ENCODE data around the gene GLRX. TPM values are rescaled to one million over a fixed set of nuclear protein-coding genes. Genes with fewer than 3 reads are reported as not detected.
"Not testable (repeated sequence)": the region's sequence is repeated elsewhere in the genome, so short reads cannot be mapped to it uniquely, and the experiment has no call there.

GLRX gene
- total and polyA plus RNA-seq, 4 experiments from 2014 or later: 73.9 to 207 (median 140) TPM

GRCh38 chr5:95852567-95852966, 30.0 kb upstream of the GLRX start:
- Histone ChIP-seq H3K9me3 (ENCODE audit: control insufficient read depth in 1 of 2, low read length in 2 of 2) (no peaks in the 10 kb centered on the region), H3K4me3 (ENCODE audit: low read length in 2 of 2) (no peak overlapping the region), H3K27me3 (ENCODE audit: insufficient read depth, low read length) (no peaks in the 10 kb centered on the region), H3K36me3 (ENCODE audit: insufficient read depth, low read length) (no peaks in the 10 kb centered on the region), H3K27ac (ENCODE audit: low read depth, low read length) (no peak overlapping the region), H3K4me1 (ENCODE audit: insufficient read depth, low read length) (no peaks in the 10 kb centered on the region)
- CTCF ChIA-PET (ENCODE audit: partially characterized antibody): interaction anchor here (0.7 to 24.1 kb wide), 11 partner anchors 9 to 871 kb away, joined by 3 to 902 read pairs (median 6); no protein-coding TSS in a partner anchor
- Mint-ChIP-seq H3K27ac (no peak overlapping the region), H3K4me1 (no peaks in the 10 kb centered on the region), H3K36me3 (no peaks in the 10 kb centered on the region), H3K27me3 (no peaks in the 10 kb centered on the region), H3K9me3 (no peaks in the 10 kb centered on the region), H3K4me3 (no peak overlapping the region)
- POLR2A ChIA-PET (ENCODE audit: partially characterized antibody): no interaction called here
- intact Hi-C loops (cut with micrococcal nuclease): no loop called here
- no peak for DNase-seq

GRCh38 chr5:95851141-95851540, 28.6 kb upstream of the GLRX start:
- CTCF ChIA-PET (ENCODE audit: partially characterized antibody): interaction anchor here (1.2 to 24.1 kb wide), 7 partner anchors 7 to 488 kb away, joined by 3 to 902 read pairs (median 10); no protein-coding TSS in a partner anchor
- H3K27me3 ChIP-seq (ENCODE audit: insufficient read depth, low read length); H3K4me3 Mint-ChIP-seq; POLR2A ChIA-PET (ENCODE audit: partially characterized antibody); H3K4me1 ChIP-seq (ENCODE audit: insufficient read depth, low read length); H3K27ac Mint-ChIP-seq; H3K36me3 Mint-ChIP-seq; intact Hi-C loops (cut with micrococcal nuclease); DNase-seq; H3K4me3 ChIP-seq (ENCODE audit: low read length in 2 of 2); H3K9me3 Mint-ChIP-seq; H3K36me3 ChIP-seq (ENCODE audit: insufficient read depth, low read length); H3K27ac ChIP-seq (ENCODE audit: low read depth, low read length); H3K27me3 Mint-ChIP-seq; H3K9me3 ChIP-seq (ENCODE audit: control insufficient read depth in 1 of 2, low read length in 2 of 2); H3K4me1 Mint-ChIP-seq: not testable (repeated sequence)

GRCh38 chr5:95850391-95850894, 27.9 kb upstream of the GLRX start:
- no peaks in the 10 kb centered on the region for H3K9me3 ChIP-seq (ENCODE audit: control insufficient read depth in 1 of 2, low read length in 2 of 2)
- H3K27me3 Mint-ChIP-seq: no peaks in the 10 kb centered on the region
- no peaks in the 10 kb centered on the region for H3K36me3 Mint-ChIP-seq
- H3K27ac Mint-ChIP-seq: no peak overlapping the region
- H3K4me3 ChIP-seq (ENCODE audit: low read length in 2 of 2): no peak overlapping the region
- H3K4me1 Mint-ChIP-seq: peaks cover 0 to 4% (median 3%) of the 10 kb centered on the region in 4 donors
- H3K4me3 Mint-ChIP-seq: no peak overlapping the region
- H3K9me3 Mint-ChIP-seq: no peaks in the 10 kb centered on the region
- no peaks in the 10 kb centered on the region for H3K4me1 ChIP-seq (ENCODE audit: insufficient read depth, low read length)
- no peaks in the 10 kb centered on the region for H3K27me3 ChIP-seq (ENCODE audit: insufficient read depth, low read length)
- ChIA-PET CTCF (ENCODE audit: partially characterized antibody) (interaction anchor here (0.7 to 24.1 kb wide), 12 partner anchors 8 to 489 kb away, joined by 3 to 902 read pairs (median 20); partner anchors contain the start of genes GLRX and RFESD), POLR2A (ENCODE audit: partially characterized antibody) (interaction anchor here (1.4 kb wide), 1 partner anchor 40 kb away, joined by 3 read pairs; no protein-coding TSS in a partner anchor)
- intact Hi-C loops (cut with micrococcal nuclease): no loop called here
- H3K27ac ChIP-seq (ENCODE audit: low read depth, low read length): no peak overlapping the region
- no peaks in the 10 kb centered on the region for H3K36me3 ChIP-seq (ENCODE audit: insufficient read depth, low read length)
- no peak for DNase-seq

- CTCF ChIA-PET (ENCODE audit: partially characterized antibody): interaction anchor here (0.8 to 24.1 kb wide), 17 partner anchors 10 to 490 kb away, joined by 3 to 902 read pairs (median 8); partner anchors contain the start of genes GLRX and RFESD
- H3K36me3 Mint-ChIP-seq: no peaks in the 10 kb centered on the region
- H3K9me3 ChIP-seq (ENCODE audit: control insufficient read depth in 1 of 2, low read length in 2 of 2): no peaks in the 10 kb centered on the region
These were observed 26.2 kb upstream of the GLRX start for GRCh38 chr5:95848701-95849100.

GRCh38 chr5:95847261-95847592, 24.7 kb upstream of the GLRX start:
- CTCF ChIA-PET (ENCODE audit: partially characterized antibody): interaction anchor here (0.8 to 24.1 kb wide), 15 partner anchors 11 to 492 kb away, joined by 3 to 902 read pairs (median 15); partner anchors contain the start of genes GLRX and RFESD
- no peak overlapping the region for H3K27ac Mint-ChIP-seq
- no peaks in the 10 kb centered on the region for H3K36me3 ChIP-seq (ENCODE audit: insufficient read depth, low read length)
- no peak overlapping the region for H3K4me3 Mint-ChIP-seq
- H3K27me3 Mint-ChIP-seq: no peaks in the 10 kb centered on the region
- no peaks in the 10 kb centered on the region for H3K36me3 Mint-ChIP-seq
- H3K27ac ChIP-seq (ENCODE audit: low read depth, low read length): no peak overlapping the region
- DNase-seq: no peak
- H3K27me3 ChIP-seq (ENCODE audit: insufficient read depth, low read length): no peaks in the 10 kb centered on the region
- peaks cover 14 to 29% (median 18%) of the 10 kb centered on the region in 4 donors for H3K4me1 Mint-ChIP-seq
- peaks cover 20% of the 10 kb centered on the region for H3K4me1 ChIP-seq (ENCODE audit: insufficient read depth, low read length)
- H3K9me3 Mint-ChIP-seq: no peaks in the 10 kb centered on the region
- intact Hi-C loops (cut with micrococcal nuclease): loop anchor here (1.0 kb wide), 3 partner anchors 66 to 203 kb away; no protein-coding TSS in a partner anchor
- H3K9me3 ChIP-seq (ENCODE audit: control insufficient read depth in 1 of 2, low read length in 2 of 2): no peaks in the 10 kb centered on the region
- no peak overlapping the region for H3K4me3 ChIP-seq (ENCODE audit: low read length in 2 of 2)
- POLR2A ChIA-PET (ENCODE audit: partially characterized antibody): interaction anchor here (1.5 to 2.4 kb wide), 3 partner anchors 12 to 66 kb away, joined by 6 to 17 read pairs (median 9); partner anchors contain the start of gene GLRX

More at GRCh38 chr5:95848701-95849100, 26.2 kb upstream of the GLRX start:
- no peak for DNase-seq
- no peaks in the 10 kb centered on the region for H3K27me3 Mint-ChIP-seq
- peaks cover 4 to 15% (median 5%) of the 10 kb centered on the region in 4 donors for H3K4me1 Mint-ChIP-seq
- POLR2A ChIA-PET (ENCODE audit: partially characterized antibody): interaction anchor here (1.0 to 2.4 kb wide), 3 partner anchors 14 to 67 kb away, joined by 3 to 17 read pairs (median 6); partner anchors contain the start of gene GLRX
- Histone ChIP-seq H3K36me3 (ENCODE audit: insufficient read depth, low read length) (no peaks in the 10 kb centered on the region), H3K27ac (ENCODE audit: low read depth, low read length) (no peak overlapping the region), H3K27me3 (ENCODE audit: insufficient read depth, low read length) (no peaks in the 10 kb centered on the region), H3K4me3 (ENCODE audit: low read length in 2 of 2) (no peak overlapping the region), H3K4me1 (ENCODE audit: insufficient read depth, low read length) (peaks cover 8% of the 10 kb centered on the region)
- no peak overlapping the region for H3K4me3 Mint-ChIP-seq
- H3K9me3 Mint-ChIP-seq: no peaks in the 10 kb centered on the region
- intact Hi-C loops (cut with micrococcal nuclease): no loop called here
- H3K27ac Mint-ChIP-seq: no peak overlapping the region

GRCh38 chr5:95846554-95847260, 24.2 kb upstream of the GLRX start:
- H3K4me3 ChIP-seq (ENCODE audit: low read length in 2 of 2): no peak overlapping the region
- Mint-ChIP-seq H3K36me3 (no peaks in the 10 kb centered on the region), H3K4me1 (peaks cover 14 to 30% (median 19%) of the 10 kb centered on the region in 4 donors), H3K27ac (peak overlapping the region in 2 of 7 donors; percentile 30 to 32), H3K4me3 (no peak overlapping the region), H3K9me3 (no peaks in the 10 kb centered on the region), H3K27me3 (no peaks in the 10 kb centered on the region)
- CTCF ChIA-PET (ENCODE audit: partially characterized antibody): interaction anchor here (0.7 to 24.1 kb wide), 24 partner anchors 8 to 492 kb away, joined by 3 to 902 read pairs (median 4); partner anchors contain the start of genes ELL2, GLRX and RFESD
- peak; percentile 66 to 70 (median 69) for DNase-seq
- H3K27ac ChIP-seq (ENCODE audit: low read depth, low read length): no peak overlapping the region
- intact Hi-C loops (cut with micrococcal nuclease): loop anchor here (1.0 kb wide), 3 partner anchors 65 to 202 kb away; no protein-coding TSS in a partner anchor
- POLR2A ChIA-PET (ENCODE audit: partially characterized antibody): interaction anchor here (1.3 to 1.5 kb wide), 3 partner anchors 24 to 65 kb away, joined by 3 to 9 read pairs (median 8); partner anchors contain the start of gene GLRX
- no peaks in the 10 kb centered on the region for H3K27me3 ChIP-seq (ENCODE audit: insufficient read depth, low read length)
- H3K36me3 ChIP-seq (ENCODE audit: insufficient read depth, low read length): no peaks in the 10 kb centered on the region
- H3K9me3 ChIP-seq (ENCODE audit: control insufficient read depth in 1 of 2, low read length in 2 of 2): no peaks in the 10 kb centered on the region
- H3K4me1 ChIP-seq (ENCODE audit: insufficient read depth, low read length): peaks cover 20% of the 10 kb centered on the region

GRCh38 chr5:95845391-95845790, 22.9 kb upstream of the GLRX start:
- H3K27ac ChIP-seq (ENCODE audit: low read depth, low read length): no peak overlapping the region
- ChIA-PET POLR2A (ENCODE audit: partially characterized antibody) (interaction anchor here (1.3 to 1.4 kb wide), 2 partner anchors 37 to 64 kb away, joined by 3 to 8 read pairs; no protein-coding TSS in a partner anchor), CTCF (ENCODE audit: partially characterized antibody) (interaction anchor here (1.4 to 24.1 kb wide), 10 partner anchors 13 to 494 kb away, joined by 3 to 902 read pairs (median 24); partner anchors contain the start of genes ELL2, GLRX and RFESD)
- Mint-ChIP-seq H3K36me3 (no peaks in the 10 kb centered on the region), H3K27ac (peak overlapping the region in 3 of 7 donors; percentile 58 to 77 (median 66)), H3K9me3 (no peaks in the 10 kb centered on the region), H3K4me3 (no peak overlapping the region), H3K4me1 (peaks cover 15 to 30% (median 20%) of the 10 kb centered on the region in 4 donors), H3K27me3 (no peaks in the 10 kb centered on the region)
- H3K36me3 ChIP-seq (ENCODE audit: insufficient read depth, low read length): no peaks in the 10 kb centered on the region
- H3K4me3 ChIP-seq (ENCODE audit: low read length in 2 of 2): no peak overlapping the region
- DNase-seq: no peak
- intact Hi-C loops (cut with micrococcal nuclease): no loop called here
- peaks cover 20% of the 10 kb centered on the region for H3K4me1 ChIP-seq (ENCODE audit: insufficient read depth, low read length)
- H3K9me3 ChIP-seq (ENCODE audit: control insufficient read depth in 1 of 2, low read length in 2 of 2): no peaks in the 10 kb centered on the region
- H3K27me3 ChIP-seq (ENCODE audit: insufficient read depth, low read length): no peaks in the 10 kb centered on the region

Measured in CD4-positive, alpha-beta memory T cell (primary cell).